Measurements from ENCODE around the gene ZNF805. TPM values are rescaled to one million over a fixed set of nuclear protein-coding genes. Genes with fewer than 3 reads are reported as not detected.

ZNF805 gene
- total RNA-seq, 1 experiment from 2014 or later = 15.4 TPM

- WGBS (ENCODE audit: extremely low coverage, insufficient read length, low lambda C conversion rate) = no CpG with 5 or more reads among the region's 5 CpGs
- no peak overlapping the region for H2BK20ac ChIP-seq (ENCODE audit: low read depth, low read length, poor library complexity, severe bottlenecking)
- no peak overlapping the region for H4K8ac ChIP-seq (replicated peaks; ENCODE audit: insufficient read length, low read depth, low read length)
- H4K5ac ChIP-seq (ENCODE audit: insufficient read length, low read depth, low read length) = no peak overlapping the region
- no peaks in the 10 kb centered on the region for H3K9me3 ChIP-seq (ENCODE audit: control insufficient read depth, low read depth, low read length)
- H3K4me1 ChIP-seq (ENCODE audit: insufficient read depth, low read length) = no peaks in the 10 kb centered on the region
- no peak overlapping the region for H2BK12ac ChIP-seq (ENCODE audit: insufficient read length, low read depth, low read length)
- no peak for DNase-seq
- no peak for TF ChIP-seq CTCF (conservative IDR thresholded peaks at IDR 0.05)
- no peak overlapping the region for H2BK15ac ChIP-seq (ENCODE audit: low read depth, low read length)
- no peak overlapping the region for H3K9ac ChIP-seq (ENCODE audit: extremely low read depth, insufficient read length, low read length)
- Mint-ChIP-seq H3K4me3 (no peak overlapping the region), H3K27me3 (ENCODE audit: low read depth) (no peaks in the 10 kb centered on the region), H3K36me3 (ENCODE audit: insufficient read depth in 1 of 3, low read depth in 3 of 3) (peaks cover 16 to 44% (median 40%) of the 10 kb centered on the region in 3 experiments; a peak in 6 of 7 replicates), H3K4me1 (peaks cover 7 to 9% of the 10 kb centered on the region in 2 experiments), H3K27ac (no peak overlapping the region), H3K9me3 (no peaks in the 10 kb centered on the region)
- H3K4me2 ChIP-seq (ENCODE audit: insufficient read depth, insufficient read length, low read length) = no peak overlapping the region
- no peak overlapping the region for H3K27ac ChIP-seq (ENCODE audit: insufficient read length, low read depth, low read length)
- H3K23ac ChIP-seq (ENCODE audit: insufficient read length, low read depth, low read length) = no peak overlapping the region
- H4K20me1 ChIP-seq (ENCODE audit: control insufficient read depth, insufficient read depth, insufficient read length) = no peaks in the 10 kb centered on the region
- no peak overlapping the region for H3T11ph ChIP-seq (ENCODE audit: low read length)
- no peaks in the 10 kb centered on the region for H3K27me3 ChIP-seq (ENCODE audit: insufficient read depth, low read length)
- H3K79me2 ChIP-seq (ENCODE audit: insufficient read depth, low read length) = peaks cover 16% of the 10 kb centered on the region; the same call in 1 of the 2 replicates
- no peak overlapping the region for H3K4ac ChIP-seq (ENCODE audit: low read depth, low read length)
- H2AK5ac ChIP-seq (ENCODE audit: insufficient read length, low read length) = no peak overlapping the region
- no peak overlapping the region for H3K56ac ChIP-seq (ENCODE audit: insufficient read length, low read depth, low read length)
- H3K14ac ChIP-seq (ENCODE audit: insufficient read depth, low read length) = no peak overlapping the region
- no peak overlapping the region for H2AFZ ChIP-seq (ENCODE audit: low read length)
- peaks cover 7% of the 10 kb centered on the region for H3K23me2 ChIP-seq (ENCODE audit: insufficient read length, low read depth, low read length, poor library complexity, severe bottlenecking)
- H2BK5ac ChIP-seq (ENCODE audit: insufficient read length, low read length) = no peak overlapping the region
- peaks cover 4% of the 10 kb centered on the region for H3K79me1 ChIP-seq (ENCODE audit: insufficient read depth, low read depth, low read length, poor library complexity, severe bottlenecking)
- H4K91ac ChIP-seq (ENCODE audit: insufficient read length, low read depth, low read length) = no peak overlapping the region
- H2BK120ac ChIP-seq (ENCODE audit: low read depth, low read length, poor library complexity, severe bottlenecking) = no peak overlapping the region
- H3K18ac ChIP-seq (ENCODE audit: insufficient read length, low read depth, low read length) = no peak overlapping the region
Observed at GRCh38 chr19:57245066-57245465, 4.6 kb downstream of the ZNF805 start.

All from H9 (cell line).